Measurements from ENCODE around the gene SAMD4A.

GRCh38 chr14:54577494-54577893, 10.6 kb downstream of the SAMD4A start:
- TF ChIP-seq POLR2A (IDR thresholded peaks at IDR 0.05; ENCODE audit: low read depth, low read length) (no peak), POLR2AphosphoS5 (IDR thresholded peaks at IDR 0.05; ENCODE audit: low read depth, low read length) (no peak)

Measured in GM12891 (cell line).